HG02840 (cell line): ENCODE results near the gene ALOX12B.
"Not testable (repeated sequence)": the region's sequence is repeated elsewhere in the genome, so short reads cannot be mapped to it uniquely, and the experiment has no call there.

Source experiments
- ATAC-seq: cut with Tn5 transposase; IDR thresholded peaks from one replicate; pipeline ENCODE4 v1.9.1; 2021; ENCODE audit warnings: mild to moderate bottlenecking, moderate library complexity, moderate number of reproducible peaks; ENCODE audit not compliant: unreplicated experiment, low FRiP score

ALOX12B gene

DNA sequence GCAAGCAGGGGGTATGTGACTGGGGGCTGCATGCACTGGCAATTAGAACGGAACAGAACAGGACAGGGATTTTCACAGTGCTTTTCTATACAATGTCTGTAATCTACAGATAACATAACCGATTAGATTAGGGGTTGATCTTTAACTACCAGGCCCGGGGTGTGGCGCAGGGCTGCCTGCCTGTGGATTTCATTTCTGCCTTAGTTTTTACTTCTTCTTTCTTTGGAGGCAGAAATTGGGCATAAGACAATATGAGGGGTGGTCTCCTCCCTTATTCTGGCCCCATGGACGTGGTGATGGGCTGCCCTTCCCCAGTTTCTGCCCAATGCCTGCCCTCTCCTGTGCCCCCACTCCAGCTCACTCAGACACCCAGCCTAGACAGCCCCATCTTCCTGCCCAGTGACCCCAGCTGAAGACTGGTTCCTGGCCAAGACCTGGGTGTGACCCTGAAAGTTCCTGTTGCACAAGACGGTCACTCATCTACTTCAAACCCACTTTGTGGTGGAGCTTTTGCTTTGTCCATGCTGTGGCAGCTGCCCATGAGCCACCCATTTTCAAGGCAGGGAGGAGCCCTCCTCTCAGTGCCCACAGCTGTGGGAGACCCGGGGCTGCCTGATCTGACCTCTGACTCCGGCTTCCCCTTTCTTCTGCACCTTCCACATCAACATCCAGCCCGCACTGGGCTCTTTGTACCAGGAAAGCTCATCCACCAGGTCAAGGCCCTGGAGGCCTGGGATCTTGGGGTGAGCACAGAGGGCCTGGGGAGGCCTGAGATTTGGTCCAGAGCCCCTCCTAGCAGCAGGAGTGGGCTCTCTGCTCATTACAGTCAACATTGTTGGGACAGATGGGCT is 18.6 kb downstream of the ALOX12B start:
- ATAC-seq, result no peak

DNA sequence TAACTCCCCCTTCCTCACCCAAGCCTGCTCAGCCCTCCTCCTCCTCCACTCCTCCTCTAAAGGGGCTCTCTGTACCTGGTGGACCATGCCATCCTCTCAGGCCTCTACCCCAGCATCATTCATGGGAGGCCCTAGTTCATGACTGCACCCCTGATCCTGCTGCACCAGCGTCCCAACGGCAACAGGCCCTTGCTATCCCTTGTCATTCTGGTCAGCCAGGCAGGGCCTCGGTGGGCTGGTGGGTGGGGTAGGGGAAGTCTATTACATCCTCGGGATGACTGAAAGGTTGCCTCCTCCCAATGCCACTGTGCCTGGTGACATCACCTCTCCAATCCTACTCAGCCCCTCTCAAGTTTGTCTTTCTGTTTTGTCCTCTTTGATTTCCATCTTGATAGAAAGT is 19.7 kb downstream of the ALOX12B start:
- ATAC-seq, result no peak

GRCh38 chr17:8066841-8067775 is 20.4 kb downstream of the ALOX12B start:
- ATAC-seq, result no peak

DNA sequence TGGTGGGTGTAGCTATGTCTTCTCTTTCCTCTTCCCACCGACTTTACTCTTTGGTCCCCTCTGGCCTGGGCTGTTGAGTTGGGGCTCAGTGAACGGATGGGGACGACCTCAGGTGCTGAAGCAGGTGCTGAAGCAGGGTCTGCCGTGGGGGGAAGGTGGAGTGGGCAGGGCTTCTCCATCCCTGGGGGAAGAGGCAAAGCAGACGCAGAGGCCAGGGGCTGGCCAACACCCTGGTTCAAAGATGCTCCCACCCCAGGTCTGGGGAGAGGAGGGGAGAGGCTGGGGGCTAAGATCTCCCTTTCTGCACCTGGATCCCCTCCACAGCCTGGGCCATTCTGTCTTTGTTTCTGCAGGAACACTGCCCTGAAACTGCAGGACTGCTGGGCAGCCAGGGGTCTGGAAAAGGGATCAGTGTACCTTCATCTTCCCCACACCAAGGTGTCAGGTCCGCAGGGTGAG is 22.9 kb downstream of the ALOX12B start:
- ATAC-seq, result no peak

DNA sequence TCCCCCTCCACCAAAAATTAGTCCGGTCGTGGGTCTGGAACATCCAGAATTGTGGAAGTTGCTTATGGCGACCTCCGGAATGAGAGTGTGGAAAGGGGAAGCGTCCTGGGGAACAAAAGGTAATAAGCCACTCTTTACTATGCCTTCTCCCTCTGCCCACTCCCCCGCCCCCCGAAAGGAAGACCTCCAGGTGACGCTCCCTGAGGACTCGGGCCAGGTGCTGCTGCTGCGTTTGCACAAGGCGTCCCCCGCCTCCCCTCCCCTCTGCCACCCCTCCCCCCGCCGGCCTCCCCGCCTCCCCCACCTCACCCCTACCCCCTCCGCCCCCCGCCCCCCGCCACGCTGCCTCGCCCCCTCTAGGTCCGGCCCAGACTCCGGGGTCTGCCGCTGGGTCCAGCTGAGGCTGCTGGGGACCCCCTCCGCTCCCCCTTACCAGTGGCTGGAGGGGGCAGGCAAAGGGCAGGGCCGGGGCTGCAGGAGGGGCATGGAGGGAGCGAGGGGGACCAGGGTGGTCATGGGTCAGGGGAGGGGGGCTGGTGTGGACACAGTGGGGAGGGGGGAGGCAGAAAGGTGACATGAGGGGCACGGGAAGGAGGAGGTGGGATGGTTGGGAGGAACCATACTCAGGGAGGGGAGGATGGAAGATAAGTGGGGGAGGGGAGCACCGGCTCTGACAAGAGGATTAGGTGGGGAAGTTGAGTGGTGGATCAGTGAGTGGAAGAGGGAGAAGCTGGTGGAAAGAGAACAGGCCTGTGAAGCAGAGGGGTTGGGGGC is 23.6 kb downstream of the ALOX12B start:
- no peak for ATAC-seq

GRCh38 chr17:8062807-8063483 is 24.6 kb downstream of the ALOX12B start:
- ATAC-seq, result no peak

DNA sequence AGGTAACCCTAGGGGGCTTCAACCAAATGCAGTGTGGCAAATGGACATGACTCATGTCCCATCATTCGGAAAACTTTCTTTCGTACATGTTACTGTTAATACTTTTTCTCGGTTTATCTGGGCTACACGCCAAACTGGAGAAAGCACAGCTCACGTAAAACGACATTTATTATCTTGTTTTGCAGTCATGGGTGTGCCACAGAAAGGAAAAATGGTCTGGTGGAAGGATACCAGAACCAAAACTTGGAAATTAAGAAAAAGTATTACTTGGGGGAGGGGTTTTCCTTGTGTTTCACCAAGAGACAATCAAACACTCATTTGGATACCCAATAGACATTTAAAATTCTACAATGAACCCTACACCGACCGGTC is 25.1 kb downstream of the ALOX12B start:
- no peak for ATAC-seq

DNA sequence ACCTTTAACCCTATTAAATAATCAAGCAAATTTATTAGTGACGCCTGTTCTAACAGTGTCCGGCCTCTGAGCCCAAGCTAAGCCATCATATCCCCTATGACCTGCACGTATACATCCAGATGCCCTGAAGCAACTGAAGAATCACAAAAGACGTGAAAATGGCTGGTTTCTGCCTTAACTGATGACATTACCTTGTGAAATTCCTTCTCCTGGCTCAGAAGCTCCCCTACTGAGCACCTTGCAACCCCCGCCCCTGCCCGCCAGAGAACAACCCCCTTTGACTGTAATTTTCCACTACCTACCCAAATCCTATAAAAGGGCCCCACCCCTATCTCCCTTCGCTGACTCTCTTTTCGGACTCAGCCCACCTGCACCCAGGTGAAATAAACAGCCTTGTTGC is 25.7 kb downstream of the ALOX12B start:
- not testable (repeated sequence) for ATAC-seq

DNA sequence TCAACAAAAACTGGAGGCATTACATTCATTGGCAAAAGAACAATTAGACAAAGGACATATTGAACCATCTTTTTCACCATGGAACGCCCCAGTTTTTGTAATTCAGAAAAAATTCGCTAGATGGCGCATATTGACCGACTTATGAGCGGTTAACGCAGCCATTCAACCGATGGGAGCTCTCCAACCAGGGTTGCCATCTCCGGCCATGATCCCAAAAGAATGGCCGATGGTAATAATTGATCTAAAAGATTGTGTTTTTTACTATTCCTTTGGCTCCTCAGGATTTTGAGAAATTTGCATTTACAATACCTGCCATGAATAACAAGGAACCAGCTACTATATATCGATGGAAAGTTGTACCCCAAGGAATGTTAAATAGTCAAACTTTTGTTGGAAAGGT is 27.2 kb downstream of the ALOX12B start:
- no peak for ATAC-seq

DNA sequence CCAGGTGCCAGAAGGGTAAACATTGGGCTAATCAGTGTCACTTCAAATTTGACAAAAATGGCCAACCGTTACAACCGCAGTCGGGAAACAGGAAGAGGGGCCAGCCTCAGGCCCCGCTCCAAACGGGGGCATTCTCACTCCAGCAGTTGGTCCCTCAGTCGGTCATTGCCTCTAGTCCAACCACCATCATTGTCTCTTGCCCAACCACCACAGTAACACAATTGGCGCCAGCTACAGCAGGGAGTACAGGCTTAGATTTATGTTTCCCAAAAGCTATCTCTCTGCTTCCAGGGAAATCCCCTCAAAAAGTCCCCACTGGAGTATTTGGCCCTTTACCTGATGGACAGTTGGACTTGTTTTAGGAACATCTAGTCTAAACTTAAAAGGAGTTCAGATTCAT is 28.4 kb downstream of the ALOX12B start:
- ATAC-seq, result no peak

- ATAC-seq, result no peak
Observed at GRCh38 chr17:8057691-8058114, 29.8 kb downstream of the ALOX12B start.

DNA sequence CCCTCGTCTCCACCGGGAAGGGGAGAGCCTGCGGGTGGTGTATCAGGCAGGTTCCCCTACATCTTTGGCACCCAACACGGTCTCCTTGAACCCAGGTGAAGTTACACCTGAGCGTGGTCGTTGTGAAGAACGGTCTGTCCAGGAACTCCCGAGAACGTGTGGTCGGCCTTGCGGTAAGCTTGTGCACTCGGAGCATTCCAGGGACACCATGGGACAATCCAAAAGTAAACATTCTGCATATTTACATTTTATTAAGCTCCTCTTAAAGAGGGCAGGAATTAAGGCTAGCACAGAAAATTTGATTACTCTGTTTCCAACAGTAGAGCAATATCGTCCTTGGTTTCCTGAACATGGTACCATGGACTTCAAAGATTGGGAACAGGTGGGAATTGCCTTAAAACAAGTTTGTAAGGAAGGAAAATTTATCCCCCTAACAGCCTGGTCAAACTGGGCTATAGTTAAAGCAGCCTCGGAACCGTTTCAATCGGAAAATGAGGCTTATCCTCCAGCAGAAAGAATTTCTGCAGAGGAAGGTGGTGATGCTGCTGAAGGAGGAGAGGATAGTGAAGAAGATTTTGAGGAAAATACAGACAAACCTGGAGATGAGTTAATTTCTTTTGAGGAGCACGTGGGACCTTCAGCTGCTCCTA is 30.4 kb downstream of the ALOX12B start:
- no peak for ATAC-seq

DNA sequence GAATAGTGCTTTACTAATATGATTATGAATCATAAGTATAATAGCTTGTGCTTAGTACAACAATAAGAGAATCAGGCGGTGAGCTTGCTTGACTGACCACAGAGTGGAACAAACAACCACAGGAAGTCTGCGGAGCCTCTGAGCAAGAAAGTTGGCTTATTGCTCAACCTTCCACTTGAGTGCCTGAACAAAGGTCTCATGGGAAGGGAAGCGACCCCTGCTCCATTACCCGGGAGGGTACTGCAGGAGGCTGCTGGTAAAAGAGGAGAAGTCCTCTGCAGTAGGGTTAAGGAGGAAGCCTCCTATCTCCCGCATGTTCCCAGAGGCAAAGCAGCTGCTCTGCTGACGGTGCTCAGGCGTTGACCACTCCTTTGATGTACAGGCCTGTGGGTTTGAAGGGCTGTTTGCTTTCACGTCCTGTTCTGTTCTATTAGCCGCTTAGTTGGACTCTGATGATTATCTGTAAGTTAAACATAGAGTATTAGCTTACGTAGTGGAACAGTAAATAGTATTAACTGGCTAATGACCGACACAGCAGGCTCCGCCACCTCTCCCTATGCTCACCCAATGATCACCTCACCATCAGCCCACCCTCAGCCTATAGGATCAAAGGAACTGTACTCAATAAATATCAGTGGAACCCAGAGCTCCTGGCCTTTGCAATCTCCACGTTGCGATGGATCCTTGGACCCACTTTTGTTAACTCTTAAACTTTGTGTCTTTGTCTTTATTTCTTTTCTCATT is 31.1 kb downstream of the ALOX12B start:
- ATAC-seq, result no peak

GRCh38 chr17:8055851-8056231 is 31.7 kb downstream of the ALOX12B start:
- no peak for ATAC-seq

GRCh38 chr17:8053600-8053999 is 33.9 kb downstream of the ALOX12B start:
- ATAC-seq, result no peak

DNA sequence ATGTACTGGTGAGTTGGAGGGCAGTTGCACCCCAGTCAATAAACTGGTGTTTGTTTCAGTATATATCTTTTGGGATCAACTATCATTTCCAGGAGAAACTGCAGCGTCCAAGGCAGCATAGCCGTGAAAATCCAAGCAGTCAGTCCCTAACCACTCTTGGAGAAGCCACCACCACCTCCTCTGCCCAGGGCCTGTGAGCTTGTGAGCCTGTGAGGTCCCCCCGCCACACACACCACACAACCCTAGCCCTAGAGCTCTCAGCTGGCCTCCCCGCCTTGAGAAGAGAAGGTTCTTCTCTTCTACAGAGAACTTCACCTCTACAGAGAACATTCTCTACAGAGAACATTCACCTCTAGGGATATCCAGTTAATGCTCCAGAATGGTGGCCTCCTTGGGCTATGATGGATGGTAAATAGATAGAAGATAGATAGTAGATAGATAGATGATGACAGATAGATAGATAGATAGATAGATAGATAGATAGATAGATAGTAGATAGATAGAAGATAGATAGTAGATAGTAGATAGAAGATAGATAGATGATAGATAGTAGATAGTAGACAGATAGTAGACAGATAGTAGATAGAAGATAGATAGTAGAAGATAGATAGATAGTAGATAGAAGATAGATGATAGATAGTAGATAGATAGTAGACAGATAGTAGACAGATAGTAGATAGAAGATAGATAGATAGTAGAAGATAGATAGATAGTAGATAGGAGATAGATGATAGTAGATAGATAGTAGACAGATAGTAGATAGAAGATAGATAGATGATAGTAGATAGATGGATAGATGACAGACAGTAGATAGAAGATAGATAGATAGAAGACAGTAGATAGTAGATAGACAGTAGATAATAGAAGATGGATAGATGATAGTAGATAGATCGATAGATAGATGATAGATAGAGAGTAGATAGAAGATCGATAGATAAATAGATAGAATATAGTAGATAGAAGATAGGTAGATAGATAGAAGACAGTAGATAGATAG is 35.0 kb downstream of the ALOX12B start:
- no peak for ATAC-seq

- no peak for ATAC-seq
Observed at GRCh38 chr17:8051831-8052230, 35.7 kb downstream of the ALOX12B start.

DNA sequence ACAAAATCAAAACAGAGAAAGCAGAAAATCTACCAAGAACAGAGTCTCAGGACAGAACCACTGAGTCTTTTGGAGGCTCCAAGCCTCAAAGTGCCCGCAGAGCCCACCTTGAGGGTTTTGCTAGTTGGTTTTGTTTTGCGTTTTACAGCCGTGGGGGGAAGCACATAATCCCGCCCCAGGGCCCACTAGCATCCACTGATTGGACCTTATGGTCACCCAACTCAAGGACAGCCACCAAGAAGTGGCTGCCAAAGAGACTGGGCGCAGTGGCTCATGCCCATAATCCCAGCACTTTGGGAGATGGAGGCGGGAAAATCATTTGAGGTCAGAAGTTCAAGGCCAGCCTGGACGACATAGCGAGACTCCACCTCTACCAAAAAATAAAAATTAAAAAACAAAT is 38.8 kb downstream of the ALOX12B start:
- ATAC-seq, result no peak
